HG02610 (cell line): ENCODE data around the gene SEC24A.
"Not testable (repeated sequence)": the region's sequence is repeated elsewhere in the genome, so short reads cannot be mapped to it uniquely, and the experiment has no call there.

Experiments used
- ATAC-seq: cut with Tn5 transposase; IDR thresholded peaks from one replicate; pipeline ENCODE4 v1.9.1; 2021; ENCODE audit warnings: mild to moderate bottlenecking, moderate library complexity; ENCODE audit not compliant: unreplicated experiment

Gene SEC24A

GRCh38 chr5:134648425-134649162 is at the start of gene SEC24A:
TSS of gene SEC24A (plus strand) at chr5:134648785. CDS start at chr5:134649077, 292 bp downstream.
- ATAC-seq, result peak; percentile 75

- ATAC-seq, result not testable (repeated sequence)
Measured at GRCh38 chr5:134599820-134600219, 48.8 kb upstream of the SEC24A start.

GRCh38 chr5:134600600-134600999 is 48.0 kb upstream of the SEC24A start:
- no peak for ATAC-seq

GRCh38 chr5:134603059-134603458 is 45.5 kb upstream of the SEC24A start:
- ATAC-seq, result peak; percentile 67

GRCh38 chr5:134604908-134605307 is 43.7 kb upstream of the SEC24A start:
- ATAC-seq, result peak; percentile 30

- no peak for ATAC-seq
Measured at GRCh38 chr5:134606726-134607125, 41.9 kb upstream of the SEC24A start.

- ATAC-seq, result no peak
Measured at GRCh38 chr5:134608555-134608954, 40.0 kb upstream of the SEC24A start.

- ATAC-seq, result peak; percentile 71
Measured at GRCh38 chr5:134609232-134609851, 39.2 kb upstream of the SEC24A start.

- no peak for ATAC-seq
Measured at GRCh38 chr5:134610725-134611124, 37.9 kb upstream of the SEC24A start.

- ATAC-seq, result no peak
Measured at GRCh38 chr5:134611515-134611914, 37.1 kb upstream of the SEC24A start.

- no peak for ATAC-seq
Measured at GRCh38 chr5:134614450-134615085, 34.0 kb upstream of the SEC24A start.

- ATAC-seq, result no peak
Measured at GRCh38 chr5:134620634-134621033, 28.0 kb upstream of the SEC24A start.

- ATAC-seq, result no peak
Measured at GRCh38 chr5:134625559-134625958, 23.0 kb upstream of the SEC24A start.

GRCh38 chr5:134626369-134627014 is 22.1 kb upstream of the SEC24A start:
- ATAC-seq, result no peak

- no peak for ATAC-seq
Measured at GRCh38 chr5:134634227-134634626, 14.4 kb upstream of the SEC24A start.

- ATAC-seq, result not testable (repeated sequence)
Measured at GRCh38 chr5:134635366-134635765, 13.2 kb upstream of the SEC24A start.

- no peak for ATAC-seq
Measured at GRCh38 chr5:134637116-134637721, 11.4 kb upstream of the SEC24A start.

- no peak for ATAC-seq
Measured at GRCh38 chr5:134638760-134639201, 9.8 kb upstream of the SEC24A start.

- peak; percentile 32 for ATAC-seq
Measured at GRCh38 chr5:134642931-134643530, 5.6 kb upstream of the SEC24A start.

- peak; percentile 47 for ATAC-seq
Measured at GRCh38 chr5:134647750-134648424, 698 bp upstream of the SEC24A start.
